RWPE2 (cell line): ENCODE results near the gene ARCN1.
"Not testable (repeated sequence)": the region's sequence is repeated elsewhere in the genome, so short reads cannot be mapped to it uniquely, and the experiment has no call there.

Source experiments
- ATAC-seq: fragments of 200-7000 bp; cut with Tn5 transposase; 3 replicates; pipeline ENCODE4 v1.9.1; 2021; ENCODE audit warnings: low read depth
- DNase-seq: peaks from one replicate; pipeline ENCODE4 v3.0.0-alpha.2; 2020; ENCODE audit warnings: low spot score
- H3K27ac ChIP-seq: fragments of 450-650 bp; 2 replicates; pipeline ENCODE4 v1.5.1; 2017; ENCODE audit warnings: mild to moderate bottlenecking; ENCODE audit not compliant: poor library complexity, severe bottlenecking
- H3K27me3 ChIP-seq: fragments of 250-450 bp; sonication (Bioruptor Pico); 2 replicates; pipeline ENCODE4 v1.5.1; 2021; ENCODE audit warnings: mild to moderate bottlenecking, moderate library complexity; ENCODE audit not compliant: insufficient read depth, poor library complexity, severe bottlenecking
- H3K36me3 ChIP-seq: fragments of 250-450 bp; sonication (Bioruptor Pico); 2 replicates; pipeline ENCODE4 v1.5.1; 2020; ENCODE audit warnings: low read depth, mild to moderate bottlenecking, moderate library complexity
- H3K4me1 ChIP-seq: fragments of 250-450 bp; sonication (Bioruptor Pico); 2 replicates; pipeline ENCODE4 v1.5.1; 2021; ENCODE audit warnings: mild to moderate bottlenecking, moderate library complexity; ENCODE audit not compliant: insufficient read depth, poor library complexity, severe bottlenecking
- H3K4me3 ChIP-seq: fragments of 250-450 bp; sonication (Bioruptor Pico); 2 replicates; pipeline ENCODE4 v1.5.1; 2021; ENCODE audit warnings: mild to moderate bottlenecking, moderate library complexity; ENCODE audit not compliant: severe bottlenecking
- H3K9me3 ChIP-seq: fragments of 250-450 bp; sonication (Bioruptor Pico); 2 replicates; pipeline ENCODE4 v1.5.1; 2021; ENCODE audit warnings: mild to moderate bottlenecking, moderate library complexity; ENCODE audit not compliant: severe bottlenecking
- TF ChIP-seq, protein P1 (sequence below): fragments of 450-650 bp; IDR thresholded peaks from one replicate; pipeline ENCODE4 v1.5.1; 2017; ENCODE audit warnings: mild to moderate bottlenecking, moderate library complexity; ENCODE audit not compliant: poor library complexity, severe bottlenecking

ARCN1 gene

DNA sequence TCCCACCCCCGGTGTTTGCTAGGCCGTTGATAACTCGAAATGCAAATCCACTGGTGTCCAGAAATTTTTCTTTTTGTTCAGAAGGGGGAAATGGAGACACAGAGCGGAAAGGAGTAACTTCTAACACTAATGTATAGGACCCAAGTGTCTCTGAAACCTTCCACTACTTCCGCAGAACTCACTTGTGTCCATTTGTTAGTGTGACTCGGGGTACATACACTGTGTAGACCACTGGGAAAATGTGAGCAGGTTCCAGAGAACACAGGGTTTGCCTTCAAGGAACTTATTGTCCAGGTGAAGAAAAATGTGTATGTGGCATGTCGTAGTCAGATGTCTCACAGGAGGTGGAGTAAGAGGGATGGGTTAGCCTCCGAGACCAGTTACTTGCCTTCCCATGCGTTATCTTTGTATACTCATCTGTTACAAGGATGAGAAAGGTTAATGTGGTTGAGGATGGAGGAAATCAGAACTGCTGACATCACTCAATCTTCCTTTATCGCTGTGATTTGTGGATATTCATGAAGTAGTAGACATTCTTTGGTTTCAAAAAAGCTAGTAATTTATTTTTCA, 857 bp downstream of the ARCN1 start:
- peak overlapping the region; percentile 73 for H3K27ac ChIP-seq
- H3K4me1 ChIP-seq = peaks cover 16% of the 10 kb centered on the region
- no peak for DNase-seq
- ATAC-seq = peak; percentile 63
- TF ChIP-seq, protein P1, sequence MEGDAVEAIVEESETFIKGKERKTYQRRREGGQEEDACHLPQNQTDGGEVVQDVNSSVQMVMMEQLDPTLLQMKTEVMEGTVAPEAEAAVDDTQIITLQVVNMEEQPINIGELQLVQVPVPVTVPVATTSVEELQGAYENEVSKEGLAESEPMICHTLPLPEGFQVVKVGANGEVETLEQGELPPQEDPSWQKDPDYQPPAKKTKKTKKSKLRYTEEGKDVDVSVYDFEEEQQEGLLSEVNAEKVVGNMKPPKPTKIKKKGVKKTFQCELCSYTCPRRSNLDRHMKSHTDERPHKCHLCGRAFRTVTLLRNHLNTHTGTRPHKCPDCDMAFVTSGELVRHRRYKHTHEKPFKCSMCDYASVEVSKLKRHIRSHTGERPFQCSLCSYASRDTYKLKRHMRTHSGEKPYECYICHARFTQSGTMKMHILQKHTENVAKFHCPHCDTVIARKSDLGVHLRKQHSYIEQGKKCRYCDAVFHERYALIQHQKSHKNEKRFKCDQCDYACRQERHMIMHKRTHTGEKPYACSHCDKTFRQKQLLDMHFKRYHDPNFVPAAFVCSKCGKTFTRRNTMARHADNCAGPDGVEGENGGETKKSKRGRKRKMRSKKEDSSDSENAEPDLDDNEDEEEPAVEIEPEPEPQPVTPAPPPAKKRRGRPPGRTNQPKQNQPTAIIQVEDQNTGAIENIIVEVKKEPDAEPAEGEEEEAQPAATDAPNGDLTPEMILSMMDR = no peak
- H3K4me3 ChIP-seq = peak overlapping the region; percentile 99
- peaks cover 39% of the 10 kb centered on the region for H3K36me3 ChIP-seq
- no peaks in the 10 kb centered on the region for H3K27me3 ChIP-seq
- no peaks in the 10 kb centered on the region for H3K9me3 ChIP-seq

DNA sequence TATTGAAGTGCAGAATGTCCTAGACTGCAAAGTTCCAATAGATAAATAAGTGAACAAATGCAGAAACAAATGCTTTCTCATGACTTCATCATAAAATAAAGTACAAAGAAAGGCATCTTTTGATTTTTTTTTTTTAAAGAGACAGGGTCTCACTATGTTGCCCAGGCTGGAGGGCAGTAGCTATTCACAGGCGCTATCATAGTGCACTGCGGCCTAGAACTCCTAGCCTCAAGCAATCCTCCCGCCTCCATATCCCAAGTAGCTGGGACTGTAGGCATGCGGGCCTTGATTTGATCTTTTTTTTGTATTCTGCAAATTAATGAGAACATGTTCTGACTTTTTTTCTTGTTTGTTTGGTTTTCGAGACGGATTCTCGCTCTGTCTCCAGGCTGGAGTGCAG, 2.4 kb downstream of the ARCN1 start:
- H3K4me3 ChIP-seq = no peak overlapping the region
- no peak for ATAC-seq

DNA sequence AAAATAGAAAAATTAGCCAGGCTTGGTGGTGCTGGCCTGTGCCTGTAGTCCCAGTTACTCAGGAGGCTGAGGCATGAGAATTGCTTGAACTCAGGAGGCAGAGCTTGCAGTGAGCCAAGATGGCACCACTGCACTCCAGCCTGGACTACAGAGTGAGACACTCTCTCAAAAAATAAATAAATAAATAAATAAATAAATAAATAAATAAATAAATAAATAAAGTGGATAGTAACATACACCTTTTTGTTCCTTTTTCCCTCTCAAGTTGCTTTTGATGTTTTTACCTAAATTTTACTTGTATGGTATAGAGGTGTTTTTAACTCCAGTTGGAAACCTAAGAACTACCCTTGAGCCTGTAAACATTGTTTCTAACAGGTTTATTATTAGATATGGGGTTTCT, 5.8 kb downstream of the ARCN1 start:
- not testable (repeated sequence) for H3K27me3 ChIP-seq, ATAC-seq, H3K4me3 ChIP-seq, DNase-seq, H3K27ac ChIP-seq, H3K9me3 ChIP-seq
- H3K4me1 ChIP-seq = peaks cover 22% of the 10 kb centered on the region
- H3K36me3 ChIP-seq = peaks cover 79% of the 10 kb centered on the region

More for the DNA sequence above, 2.4 kb downstream of the ARCN1 start:
- DNase-seq = no peak
- no peaks in the 10 kb centered on the region for H3K9me3 ChIP-seq
- TF ChIP-seq, protein P1 = no peak
- H3K4me1 ChIP-seq = peaks cover 19% of the 10 kb centered on the region
- H3K27me3 ChIP-seq = no peaks in the 10 kb centered on the region
- peaks cover 45% of the 10 kb centered on the region for H3K36me3 ChIP-seq
- no peak overlapping the region for H3K27ac ChIP-seq

DNA sequence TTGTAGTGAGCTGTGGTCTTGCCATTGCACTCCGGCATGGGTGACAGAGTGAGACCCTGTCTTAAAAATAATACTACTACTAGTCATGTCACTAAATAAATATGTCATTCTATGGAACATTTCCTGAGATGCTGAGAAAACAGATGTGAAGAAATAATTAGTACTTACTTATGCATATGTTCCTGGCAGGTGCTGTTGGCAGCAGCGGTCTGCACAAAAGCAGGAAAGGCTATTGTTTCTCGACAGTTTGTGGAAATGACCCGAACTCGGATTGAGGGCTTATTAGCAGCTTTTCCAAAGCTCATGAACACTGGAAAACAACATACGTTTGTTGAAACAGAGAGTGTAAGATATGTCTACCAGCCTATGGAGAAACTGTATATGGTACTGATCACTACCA, 8.8 kb downstream of the ARCN1 start:
- TF ChIP-seq, protein P1 = no peak
- H3K27ac ChIP-seq = no peak overlapping the region
- no peaks in the 10 kb centered on the region for H3K9me3 ChIP-seq
- H3K4me3 ChIP-seq = no peak overlapping the region
- ATAC-seq (no peak), DNase-seq (no peak)
- no peaks in the 10 kb centered on the region for H3K27me3 ChIP-seq
- peaks cover 10% of the 10 kb centered on the region for H3K4me1 ChIP-seq
- peaks cover 85% of the 10 kb centered on the region for H3K36me3 ChIP-seq

DNA sequence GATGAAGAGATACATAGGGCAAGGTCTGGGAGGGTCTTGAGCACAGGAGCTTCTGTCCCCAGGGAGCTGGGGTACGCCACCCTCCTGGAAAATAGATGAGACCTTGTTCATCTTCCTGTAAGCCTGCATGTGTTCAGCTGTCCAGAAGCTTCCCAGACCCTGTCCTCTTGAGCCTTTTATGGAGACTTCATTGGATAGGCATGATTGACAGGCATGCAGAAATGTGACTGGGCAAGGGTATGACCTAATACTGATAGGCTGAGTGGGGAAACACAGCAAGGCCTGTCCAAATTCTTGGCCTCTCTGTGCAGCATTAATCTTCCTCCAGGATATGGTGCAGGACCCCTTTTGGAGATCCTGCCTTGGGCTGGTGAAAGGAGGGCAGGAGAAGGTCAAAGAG, 15.7 kb downstream of the ARCN1 start:
- Histone ChIP-seq H3K4me3 (no peak overlapping the region), H3K9me3 (no peaks in the 10 kb centered on the region), H3K36me3 (peaks cover 100% of the 10 kb centered on the region), H3K27ac (no peak overlapping the region), H3K27me3 (no peaks in the 10 kb centered on the region), H3K4me1 (no peaks in the 10 kb centered on the region)
- ATAC-seq (no peak), DNase-seq (no peak)
- TF ChIP-seq, protein P1 = no peak
